K562 (cell line): Measurements from ENCODE around the gene TCF25. TPM values are rescaled to one million over a fixed set of nuclear protein-coding genes. Genes with fewer than 3 reads are reported as not detected.

Source experiments
- BRD4 ChIP-seq: fragments of 200-600 bp; sonication (generic); IDR thresholded peaks from 2 replicates; pipeline ENCODE4 v1.6.1; 2017; ENCODE audit warnings: inconsistent platforms
- CCNT2 ChIP-seq: IDR thresholded peaks from 2 replicates; pipeline ENCODE4 v1.6.1; 2011; ENCODE audit warnings: borderline replicate concordance, low read depth, mild to moderate bottlenecking, moderate library complexity, mixed read lengths, low read length; ENCODE audit not compliant: insufficient read length; ENCODE audit errors: extremely low read depth
- GTF2A2 ChIP-seq: IDR thresholded peaks from 2 replicates; pipeline ENCODE4 v1.6.1; 2016; ENCODE audit warnings: mild to moderate bottlenecking, missing genetic modification characterization, missing compliant biosample characterization
- SIRT6 ChIP-seq: IDR thresholded peaks from one replicate; pipeline ENCODE4 v1.6.1; 2012; ENCODE audit warnings: low read depth, mild to moderate bottlenecking, control low read depth, inconsistent platforms, low read length, moderate library complexity
- ZNF3 ChIP-seq: fragments of 250-450 bp; sonication (Bioruptor Pico); IDR thresholded peaks from 2 replicates; pipeline ENCODE4 v1.5.0; 2021; ENCODE audit warnings: mild to moderate bottlenecking, moderate library complexity
- ZNF668 ChIP-seq: fragments of 250-450 bp; sonication (Bioruptor Pico); IDR thresholded peaks from 2 replicates; pipeline ENCODE4 v1.8.0; 2022; ENCODE audit warnings: mild to moderate bottlenecking, inconsistent platforms
- ZNF699 ChIP-seq: fragments of 250-450 bp; sonication (Bioruptor Pico); IDR thresholded peaks from 2 replicates; pipeline ENCODE4 v1.8.0; 2021; ENCODE audit warnings: mild to moderate bottlenecking, moderate library complexity; ENCODE audit not compliant: insufficient replicate concordance
- polyA plus RNA-seq, 8 experiments: library from polyadenylated mRNA; depleted of rRNA in 4 of 8; stranded (reverse) in 5 of 8; unstranded in 3 of 8; fragments of >200 nt; fragmentation: Nextera tagmentation in 2 of 8; fragmentation: Illumina TruSeq in 1 of 8; extraction: Ambion mirVana in 2 of 8; extraction: Trizol in 1 of 8; gene quantifications; 2 replicates each; pipeline versions ENCODE4 v1.2.1 to v1.2.3, GENCODE V29; 2011 to 2014; ENCODE audit warnings: inconsistent platforms in 1 of 8, missing spikeins in 1 of 8
- total RNA-seq, 7 experiments: library from RNA; depleted of rRNA in 6 of 7; stranded (reverse); fragments of >200 nt in 6 of 7; fragmentation: Illumina TruSeq in 2 of 7; extraction: Trizol in 2 of 7; gene quantifications; 2 replicates each; pipeline versions ENCODE4 v1.2.1 to v1.2.3, GENCODE V29; 2011 to 2021; ENCODE audit warnings: low replicate concordance in 1 of 7
- TF ChIP-seq, protein P1 (sequence below): sonication (generic); formaldehyde crosslinking; IDR thresholded peaks from 2 replicates; pipeline ENCODE4 v1.8.0; 2022; ENCODE audit warnings: mild to moderate bottlenecking, missing genetic modification reagents
- TF ChIP-seq, protein P2 (sequence below): sonication (generic); formaldehyde crosslinking; IDR thresholded peaks from 2 replicates; pipeline ENCODE4 v1.8.0; 2022; ENCODE audit warnings: mild to moderate bottlenecking, missing genetic modification reagents
- TF ChIP-seq, protein P3 (sequence below): fragments of 450-650 bp; IDR thresholded peaks from 2 replicates; pipeline ENCODE4 v1.6.1; 2018; ENCODE audit not compliant: partially characterized antibody
- TF ChIP-seq, protein P4 (sequence below), 2 experiments: fragments of 450-650 bp in 1 of 2; sonication (generic) in 1 of 2; formaldehyde crosslinking in 1 of 2; IDR thresholded peaks in 1 of 2; conservative IDR thresholded peaks in 1 of 2; 2 replicates each; pipeline versions ENCODE4 v1.6.1 to v1.8.1; 2016 to 2023; ENCODE audit warnings: mild to moderate bottlenecking in 2 of 2, moderate library complexity in 2 of 2, inconsistent platforms in 1 of 2, missing genetic modification reagents in 1 of 2
- TF ChIP-seq, protein P5 (sequence below): sonication (generic); formaldehyde crosslinking; IDR thresholded peaks from 2 replicates; pipeline ENCODE4 v1.8.0; 2023; ENCODE audit warnings: mild to moderate bottlenecking, missing genetic modification reagents

TCF25 gene
- total and polyA plus RNA-seq, 9 of the 15 experiments (the other 6 are each of a cell fraction or from before 2014, with no cell fraction given), result 9.0 to 154 (median 83.8) TPM

DNA sequence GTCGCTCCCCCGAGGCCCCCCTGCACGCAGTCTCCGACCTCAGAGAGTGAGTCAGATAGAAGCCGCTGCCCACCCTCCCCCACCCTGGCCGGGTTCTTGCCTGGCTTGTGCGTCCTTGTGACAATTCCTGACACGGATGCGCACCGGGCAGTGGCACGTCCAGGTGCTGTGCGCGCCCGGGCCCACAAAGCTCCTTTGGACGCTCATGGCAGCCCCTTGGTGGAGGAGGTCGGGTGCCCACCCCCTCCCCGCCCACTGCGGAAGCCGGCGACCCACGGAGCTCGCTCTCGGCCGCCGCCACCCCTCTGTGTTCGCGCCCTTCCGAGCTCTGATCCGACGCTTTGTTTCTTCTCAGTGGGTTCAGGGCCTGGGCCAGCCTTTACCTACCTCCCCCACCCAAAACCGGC, 49.1 kb downstream of the TCF25 start (continued):
- TF ChIP-seq, protein P1, sequence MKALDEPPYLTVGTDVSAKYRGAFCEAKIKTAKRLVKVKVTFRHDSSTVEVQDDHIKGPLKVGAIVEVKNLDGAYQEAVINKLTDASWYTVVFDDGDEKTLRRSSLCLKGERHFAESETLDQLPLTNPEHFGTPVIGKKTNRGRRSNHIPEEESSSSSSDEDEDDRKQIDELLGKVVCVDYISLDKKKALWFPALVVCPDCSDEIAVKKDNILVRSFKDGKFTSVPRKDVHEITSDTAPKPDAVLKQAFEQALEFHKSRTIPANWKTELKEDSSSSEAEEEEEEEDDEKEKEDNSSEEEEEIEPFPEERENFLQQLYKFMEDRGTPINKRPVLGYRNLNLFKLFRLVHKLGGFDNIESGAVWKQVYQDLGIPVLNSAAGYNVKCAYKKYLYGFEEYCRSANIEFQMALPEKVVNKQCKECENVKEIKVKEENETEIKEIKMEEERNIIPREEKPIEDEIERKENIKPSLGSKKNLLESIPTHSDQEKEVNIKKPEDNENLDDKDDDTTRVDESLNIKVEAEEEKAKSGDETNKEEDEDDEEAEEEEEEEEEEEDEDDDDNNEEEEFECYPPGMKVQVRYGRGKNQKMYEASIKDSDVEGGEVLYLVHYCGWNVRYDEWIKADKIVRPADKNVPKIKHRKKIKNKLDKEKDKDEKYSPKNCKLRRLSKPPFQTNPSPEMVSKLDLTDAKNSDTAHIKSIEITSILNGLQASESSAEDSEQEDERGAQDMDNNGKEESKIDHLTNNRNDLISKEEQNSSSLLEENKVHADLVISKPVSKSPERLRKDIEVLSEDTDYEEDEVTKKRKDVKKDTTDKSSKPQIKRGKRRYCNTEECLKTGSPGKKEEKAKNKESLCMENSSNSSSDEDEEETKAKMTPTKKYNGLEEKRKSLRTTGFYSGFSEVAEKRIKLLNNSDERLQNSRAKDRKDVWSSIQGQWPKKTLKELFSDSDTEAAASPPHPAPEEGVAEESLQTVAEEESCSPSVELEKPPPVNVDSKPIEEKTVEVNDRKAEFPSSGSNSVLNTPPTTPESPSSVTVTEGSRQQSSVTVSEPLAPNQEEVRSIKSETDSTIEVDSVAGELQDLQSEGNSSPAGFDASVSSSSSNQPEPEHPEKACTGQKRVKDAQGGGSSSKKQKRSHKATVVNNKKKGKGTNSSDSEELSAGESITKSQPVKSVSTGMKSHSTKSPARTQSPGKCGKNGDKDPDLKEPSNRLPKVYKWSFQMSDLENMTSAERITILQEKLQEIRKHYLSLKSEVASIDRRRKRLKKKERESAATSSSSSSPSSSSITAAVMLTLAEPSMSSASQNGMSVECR (CRISPR knock-in tag), result no peak; the same call in 1 of the 2 replicates
- no peak for TF ChIP-seq ZNF699 (CRISPR knock-in tag)
- TF ChIP-seq, protein P2, sequence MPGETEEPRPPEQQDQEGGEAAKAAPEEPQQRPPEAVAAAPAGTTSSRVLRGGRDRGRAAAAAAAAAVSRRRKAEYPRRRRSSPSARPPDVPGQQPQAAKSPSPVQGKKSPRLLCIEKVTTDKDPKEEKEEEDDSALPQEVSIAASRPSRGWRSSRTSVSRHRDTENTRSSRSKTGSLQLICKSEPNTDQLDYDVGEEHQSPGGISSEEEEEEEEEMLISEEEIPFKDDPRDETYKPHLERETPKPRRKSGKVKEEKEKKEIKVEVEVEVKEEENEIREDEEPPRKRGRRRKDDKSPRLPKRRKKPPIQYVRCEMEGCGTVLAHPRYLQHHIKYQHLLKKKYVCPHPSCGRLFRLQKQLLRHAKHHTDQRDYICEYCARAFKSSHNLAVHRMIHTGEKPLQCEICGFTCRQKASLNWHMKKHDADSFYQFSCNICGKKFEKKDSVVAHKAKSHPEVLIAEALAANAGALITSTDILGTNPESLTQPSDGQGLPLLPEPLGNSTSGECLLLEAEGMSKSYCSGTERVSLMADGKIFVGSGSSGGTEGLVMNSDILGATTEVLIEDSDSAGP (CRISPR knock-in tag), result no peak
- TF ChIP-seq, protein P3, sequence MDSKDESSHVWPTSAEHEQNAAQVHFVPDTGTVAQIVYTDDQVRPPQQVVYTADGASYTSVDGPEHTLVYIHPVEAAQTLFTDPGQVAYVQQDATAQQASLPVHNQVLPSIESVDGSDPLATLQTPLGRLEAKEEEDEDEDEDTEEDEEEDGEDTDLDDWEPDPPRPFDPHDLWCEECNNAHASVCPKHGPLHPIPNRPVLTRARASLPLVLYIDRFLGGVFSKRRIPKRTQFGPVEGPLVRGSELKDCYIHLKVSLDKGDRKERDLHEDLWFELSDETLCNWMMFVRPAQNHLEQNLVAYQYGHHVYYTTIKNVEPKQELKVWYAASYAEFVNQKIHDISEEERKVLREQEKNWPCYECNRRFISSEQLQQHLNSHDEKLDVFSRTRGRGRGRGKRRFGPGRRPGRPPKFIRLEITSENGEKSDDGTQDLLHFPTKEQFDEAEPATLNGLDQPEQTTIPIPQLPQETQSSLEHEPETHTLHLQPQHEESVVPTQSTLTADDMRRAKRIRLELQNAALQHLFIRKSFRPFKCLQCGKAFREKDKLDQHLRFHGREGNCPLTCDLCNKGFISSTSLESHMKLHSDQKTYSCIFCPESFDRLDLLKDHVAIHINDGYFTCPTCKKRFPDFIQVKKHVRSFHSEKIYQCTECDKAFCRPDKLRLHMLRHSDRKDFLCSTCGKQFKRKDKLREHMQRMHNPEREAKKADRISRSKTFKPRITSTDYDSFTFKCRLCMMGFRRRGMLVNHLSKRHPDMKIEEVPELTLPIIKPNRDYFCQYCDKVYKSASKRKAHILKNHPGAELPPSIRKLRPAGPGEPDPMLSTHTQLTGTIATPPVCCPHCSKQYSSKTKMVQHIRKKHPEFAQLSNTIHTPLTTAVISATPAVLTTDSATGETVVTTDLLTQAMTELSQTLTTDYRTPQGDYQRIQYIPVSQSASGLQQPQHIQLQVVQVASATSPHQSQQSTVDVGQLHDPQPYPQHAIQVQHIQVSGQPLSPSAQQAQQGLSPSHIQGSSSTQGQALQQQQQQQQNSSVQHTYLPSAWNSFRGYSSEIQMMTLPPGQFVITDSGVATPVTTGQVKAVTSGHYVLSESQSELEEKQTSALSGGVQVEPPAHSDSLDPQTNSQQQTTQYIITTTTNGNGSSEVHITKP, result no peak
- TF ChIP-seq ZNF3 (CRISPR knock-in tag), result no peak
- no peak for TF ChIP-seq ZNF668 (CRISPR knock-in tag)
- TF ChIP-seq, protein P4, sequence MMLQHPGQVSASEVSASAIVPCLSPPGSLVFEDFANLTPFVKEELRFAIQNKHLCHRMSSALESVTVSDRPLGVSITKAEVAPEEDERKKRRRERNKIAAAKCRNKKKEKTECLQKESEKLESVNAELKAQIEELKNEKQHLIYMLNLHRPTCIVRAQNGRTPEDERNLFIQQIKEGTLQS (IDR thresholded peaks at IDR 0.05), result peak; percentile 62
- TF ChIP-seq, protein P4 (CRISPR knock-in tag; conservative IDR thresholded peaks at IDR 0.05), result no peak
- peak; percentile 58 for TF ChIP-seq CCNT2
- TF ChIP-seq BRD4, result no peak
- TF ChIP-seq, protein P5, sequence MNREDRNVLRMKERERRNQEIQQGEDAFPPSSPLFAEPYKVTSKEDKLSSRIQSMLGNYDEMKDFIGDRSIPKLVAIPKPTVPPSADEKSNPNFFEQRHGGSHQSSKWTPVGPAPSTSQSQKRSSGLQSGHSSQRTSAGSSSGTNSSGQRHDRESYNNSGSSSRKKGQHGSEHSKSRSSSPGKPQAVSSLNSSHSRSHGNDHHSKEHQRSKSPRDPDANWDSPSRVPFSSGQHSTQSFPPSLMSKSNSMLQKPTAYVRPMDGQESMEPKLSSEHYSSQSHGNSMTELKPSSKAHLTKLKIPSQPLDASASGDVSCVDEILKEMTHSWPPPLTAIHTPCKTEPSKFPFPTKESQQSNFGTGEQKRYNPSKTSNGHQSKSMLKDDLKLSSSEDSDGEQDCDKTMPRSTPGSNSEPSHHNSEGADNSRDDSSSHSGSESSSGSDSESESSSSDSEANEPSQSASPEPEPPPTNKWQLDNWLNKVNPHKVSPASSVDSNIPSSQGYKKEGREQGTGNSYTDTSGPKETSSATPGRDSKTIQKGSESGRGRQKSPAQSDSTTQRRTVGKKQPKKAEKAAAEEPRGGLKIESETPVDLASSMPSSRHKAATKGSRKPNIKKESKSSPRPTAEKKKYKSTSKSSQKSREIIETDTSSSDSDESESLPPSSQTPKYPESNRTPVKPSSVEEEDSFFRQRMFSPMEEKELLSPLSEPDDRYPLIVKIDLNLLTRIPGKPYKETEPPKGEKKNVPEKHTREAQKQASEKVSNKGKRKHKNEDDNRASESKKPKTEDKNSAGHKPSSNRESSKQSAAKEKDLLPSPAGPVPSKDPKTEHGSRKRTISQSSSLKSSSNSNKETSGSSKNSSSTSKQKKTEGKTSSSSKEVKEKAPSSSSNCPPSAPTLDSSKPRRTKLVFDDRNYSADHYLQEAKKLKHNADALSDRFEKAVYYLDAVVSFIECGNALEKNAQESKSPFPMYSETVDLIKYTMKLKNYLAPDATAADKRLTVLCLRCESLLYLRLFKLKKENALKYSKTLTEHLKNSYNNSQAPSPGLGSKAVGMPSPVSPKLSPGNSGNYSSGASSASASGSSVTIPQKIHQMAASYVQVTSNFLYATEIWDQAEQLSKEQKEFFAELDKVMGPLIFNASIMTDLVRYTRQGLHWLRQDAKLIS (CRISPR knock-in tag), result 0 out of 2 replicates have a peak, but pooled peaks have one; percentile 82
- no peak for TF ChIP-seq SIRT6
- no peak for TF ChIP-seq GTF2A2 (tag)
